Smooth muscle cell of the brain vasculature (primary cell): ENCODE measurements around the gene SNRPD3.

Experiments
- DNase-seq: peaks from one replicate; pipeline ENCODE4 v3.0.0-alpha.2; 2012; ENCODE audit warnings: low read depth, low spot score

Gene SNRPD3

DNA sequence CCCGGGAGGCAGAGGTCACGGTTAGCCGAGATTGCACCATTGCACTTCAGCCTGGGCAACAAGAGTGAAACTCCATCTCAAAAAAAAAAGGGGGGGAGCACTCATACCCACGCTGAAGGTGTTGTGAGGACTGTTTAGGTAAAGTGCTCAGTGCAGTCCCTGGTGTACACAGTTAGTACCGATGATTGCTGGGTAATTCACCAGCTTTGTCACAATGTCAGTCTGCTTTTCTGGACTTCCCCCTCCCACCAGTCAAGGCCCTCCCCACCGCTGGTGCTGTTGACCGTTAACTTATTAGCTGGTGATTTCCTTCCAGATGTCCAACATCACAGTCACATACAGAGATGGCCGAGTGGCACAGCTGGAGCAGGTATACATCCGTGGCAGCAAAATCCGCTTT lies 11.9 kb downstream of the SNRPD3 start:
- DNase-seq, result no peak

DNA sequence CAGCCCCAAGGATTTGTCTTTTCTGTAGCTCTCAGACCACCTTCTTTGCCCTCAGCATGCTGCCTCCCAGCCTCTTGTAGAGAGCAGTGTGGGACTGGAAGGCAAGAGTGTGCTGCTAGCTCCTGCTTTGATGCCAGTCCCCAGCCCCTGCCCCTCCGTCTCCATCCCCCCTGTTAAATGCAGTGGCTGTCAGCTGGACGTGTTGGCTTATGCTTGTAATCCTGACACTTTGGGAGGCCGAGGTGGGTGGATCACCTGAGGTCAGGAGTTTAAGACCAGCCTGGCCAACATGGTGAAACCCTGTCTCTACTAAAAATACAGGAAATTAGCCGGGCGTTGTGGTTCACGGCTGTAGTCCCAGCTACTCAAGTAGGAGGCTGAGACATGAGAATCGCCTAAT lies 15.5 kb downstream of the SNRPD3 start:
- no peak for DNase-seq

DNA sequence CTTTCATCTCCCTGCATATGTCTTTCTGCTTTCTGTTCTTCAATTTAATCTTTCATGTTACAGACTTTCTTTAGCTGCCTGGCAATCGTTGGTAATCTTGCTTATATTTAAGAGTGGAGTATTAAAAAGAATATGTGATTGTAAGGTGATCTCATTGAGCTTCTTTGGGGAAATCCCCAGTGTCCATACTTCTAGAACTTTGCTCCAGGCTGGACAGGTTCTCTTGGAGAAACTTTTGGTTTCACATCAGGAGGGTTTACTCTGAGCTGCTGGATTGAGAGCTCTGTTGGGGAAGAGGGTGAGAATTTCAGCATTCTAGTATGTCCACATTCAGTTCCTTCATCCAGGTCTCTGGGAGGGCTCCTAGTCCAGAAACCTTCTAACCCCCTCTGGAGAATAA lies 21.0 kb downstream of the SNRPD3 start:
- no peak for DNase-seq

DNA sequence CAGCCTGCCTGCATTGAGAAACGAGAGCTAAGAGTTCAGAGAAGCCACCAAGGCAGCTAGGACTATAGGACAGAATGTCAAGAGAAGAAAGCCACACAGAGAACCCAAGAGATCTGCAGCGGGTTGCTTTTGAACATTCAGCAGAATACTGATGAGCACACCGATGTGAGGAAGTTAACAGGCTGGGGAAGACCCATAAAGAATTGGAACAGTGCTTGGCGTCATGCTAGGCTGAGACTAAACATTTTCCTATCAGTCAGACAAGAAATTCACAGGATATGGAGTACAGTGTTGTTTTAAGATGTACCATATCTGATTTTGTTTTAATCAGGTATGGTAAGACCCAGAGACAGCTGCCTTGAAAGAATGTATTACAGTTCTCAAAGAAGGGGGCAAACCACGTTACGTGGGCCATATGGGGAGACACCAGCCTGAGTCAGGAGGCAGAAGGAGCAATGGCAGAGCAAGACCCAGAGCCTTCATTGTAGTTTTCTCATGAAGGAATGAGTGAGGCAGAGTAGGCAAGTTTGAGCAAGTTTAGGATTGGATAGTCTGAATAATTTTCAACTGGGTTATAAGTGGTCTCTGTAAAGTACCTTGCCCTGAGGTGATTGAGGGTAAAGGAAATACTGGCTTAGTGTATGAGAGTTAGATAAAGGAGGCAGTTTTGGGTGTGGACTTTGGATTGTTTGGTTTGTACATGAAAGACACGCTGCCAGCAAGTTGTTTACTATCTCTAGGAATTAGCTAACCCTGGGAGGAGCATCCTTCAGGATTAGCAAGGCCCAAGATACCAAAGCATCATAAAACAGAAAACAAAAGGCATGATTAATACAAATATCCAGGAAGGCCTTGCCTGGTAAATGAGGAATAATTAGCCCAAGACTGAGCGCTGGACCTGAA lies 22.8 kb downstream of the SNRPD3 start:
- no peak for DNase-seq

DNA sequence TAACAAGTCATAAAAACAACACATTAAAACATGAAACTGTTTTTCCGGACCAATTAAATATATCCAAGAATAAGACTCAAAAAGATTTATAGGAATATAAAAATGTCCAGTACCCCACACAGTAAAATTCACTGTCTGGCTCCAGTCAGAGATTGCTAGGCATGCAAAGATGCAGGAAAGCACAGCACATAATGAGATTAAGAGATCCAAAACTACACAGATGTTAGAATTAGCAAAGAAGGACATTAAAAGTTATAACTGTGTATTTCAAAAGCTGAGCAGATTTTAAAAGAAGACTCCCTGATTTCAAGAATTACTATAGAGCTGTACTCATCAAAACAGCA lies 23.4 kb downstream of the SNRPD3 start:
- no peak for DNase-seq

DNA sequence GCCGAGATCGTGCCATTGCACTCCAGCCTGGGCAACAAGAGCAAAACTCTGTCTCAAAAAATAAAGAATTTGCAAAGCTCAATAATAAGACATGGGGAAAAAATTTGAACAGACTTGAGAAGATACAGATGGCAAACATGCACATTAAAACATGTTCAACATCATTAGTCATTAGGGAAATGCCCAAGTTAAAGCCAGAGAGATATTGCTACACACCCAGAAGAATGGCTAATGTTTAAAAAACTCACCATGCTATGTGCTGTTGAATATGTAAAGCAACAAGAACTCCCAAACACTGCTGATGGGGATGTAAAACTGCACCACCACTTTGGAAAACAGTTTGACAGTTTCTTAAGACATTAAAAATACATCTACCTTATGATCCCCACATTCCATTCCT lies 24.5 kb downstream of the SNRPD3 start:
- DNase-seq, result no peak

DNA sequence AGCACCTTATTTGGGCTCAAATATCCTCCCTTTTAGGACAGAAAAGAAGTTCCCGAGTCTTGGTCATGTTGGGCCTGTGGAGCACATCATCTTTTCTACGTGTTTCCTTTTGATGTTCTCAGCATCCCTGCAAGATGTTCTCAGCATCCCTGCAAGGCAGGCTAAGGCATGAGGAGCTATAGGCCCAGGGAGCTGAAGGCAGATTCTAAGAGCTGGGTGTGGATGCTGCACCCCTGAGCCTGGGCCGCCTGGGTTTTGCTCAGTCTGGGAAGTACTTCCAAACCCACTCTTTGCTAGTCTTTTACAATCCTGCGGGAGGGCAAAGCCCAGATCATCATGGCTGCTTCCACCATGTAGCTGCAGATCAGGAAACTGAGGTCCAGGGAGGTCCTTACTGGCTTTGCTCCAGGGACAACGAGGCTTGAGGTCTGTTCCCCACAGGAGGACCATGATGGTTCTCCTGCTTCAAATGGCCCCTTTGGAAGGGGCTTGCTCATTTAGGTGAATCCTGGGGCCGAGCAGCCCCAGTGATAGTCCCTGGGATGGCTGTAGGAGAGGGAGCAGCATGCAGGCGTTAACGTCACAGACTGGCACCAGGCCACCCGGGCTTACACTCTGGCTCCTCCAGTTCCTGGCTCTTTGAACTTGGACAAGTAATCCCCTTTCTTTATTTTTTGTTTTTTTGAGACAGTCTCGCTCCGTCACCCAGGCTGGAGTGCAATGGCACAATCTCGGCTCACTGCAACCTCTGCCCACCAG lies 26.4 kb downstream of the SNRPD3 start:
- DNase-seq, result no peak

DNA sequence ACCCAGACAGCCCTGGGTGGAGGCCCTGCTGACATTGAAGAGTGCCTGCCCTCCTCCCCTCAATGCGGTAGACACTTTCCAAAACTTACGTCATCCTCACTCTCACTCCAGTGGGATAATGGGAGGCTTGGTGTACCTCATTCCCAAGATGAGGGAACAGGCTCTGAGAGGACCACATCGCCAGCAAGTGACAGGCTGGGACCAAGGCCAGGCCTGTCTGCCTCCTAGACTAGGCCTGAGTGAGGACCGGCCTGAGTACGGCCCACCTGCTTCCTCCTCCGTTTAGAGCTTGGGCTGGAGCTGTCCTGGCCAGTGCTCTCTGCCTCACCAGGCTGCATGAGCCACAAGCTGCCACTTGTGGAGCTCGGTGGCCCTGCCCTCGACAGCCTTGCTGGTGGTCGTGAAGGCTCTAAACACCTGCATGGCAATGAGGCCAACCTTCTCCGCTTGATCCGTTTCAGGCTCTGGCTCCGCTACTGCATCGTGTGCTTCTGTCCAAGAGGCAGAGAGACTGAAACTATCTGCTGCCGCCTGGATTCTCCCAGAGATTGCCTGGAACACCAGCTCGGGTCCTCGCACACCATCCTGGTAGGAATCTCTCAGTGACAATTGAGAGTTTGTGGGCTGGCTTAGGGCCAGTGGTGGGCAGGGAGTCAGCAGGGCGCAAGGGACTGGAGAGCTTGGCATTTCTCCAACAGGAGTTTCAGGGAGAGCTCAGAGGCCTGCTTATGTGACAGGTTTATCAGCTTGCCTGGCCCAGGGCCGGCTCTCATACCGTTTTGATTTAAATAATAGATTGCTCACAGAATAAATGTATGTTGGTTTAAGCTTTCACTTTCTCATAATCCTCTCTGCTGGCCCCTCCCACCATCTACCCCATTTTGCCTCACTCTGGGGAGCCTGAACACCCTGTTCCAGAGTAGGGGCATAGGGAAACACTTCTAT lies 27.7 kb downstream of the SNRPD3 start:
- no peak for DNase-seq

DNA sequence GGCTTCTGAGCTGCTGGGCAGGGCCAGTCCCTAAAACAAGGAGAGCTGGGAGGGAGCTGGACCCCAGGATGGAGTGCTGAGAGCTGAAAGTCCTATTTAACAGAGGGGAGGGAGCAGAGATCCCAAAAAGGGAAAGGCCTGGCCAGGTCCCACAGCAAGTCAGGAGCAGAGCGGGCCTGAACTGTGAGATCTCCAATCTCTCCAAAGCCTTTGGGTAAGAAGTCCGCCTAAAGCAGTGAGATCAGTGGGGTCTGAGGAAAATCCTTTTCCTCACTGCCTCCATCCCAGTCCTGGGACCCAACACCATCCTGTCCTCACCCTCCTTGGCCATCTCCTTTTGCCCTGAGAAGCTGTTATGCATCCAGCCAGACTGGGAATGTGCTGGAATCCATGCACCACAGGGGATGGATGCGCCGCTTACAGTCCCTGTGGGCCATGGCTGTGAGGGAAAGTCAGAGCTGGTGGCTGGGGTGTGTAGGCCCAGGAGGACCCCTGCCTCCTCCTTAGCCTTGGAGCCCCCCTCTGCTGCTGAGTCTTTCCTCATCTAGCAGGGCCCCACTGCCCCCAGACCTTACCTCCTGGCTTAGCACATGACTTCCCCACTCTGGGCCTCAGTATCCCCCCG lies 28.5 kb downstream of the SNRPD3 start:
- DNase-seq, result no peak

DNA sequence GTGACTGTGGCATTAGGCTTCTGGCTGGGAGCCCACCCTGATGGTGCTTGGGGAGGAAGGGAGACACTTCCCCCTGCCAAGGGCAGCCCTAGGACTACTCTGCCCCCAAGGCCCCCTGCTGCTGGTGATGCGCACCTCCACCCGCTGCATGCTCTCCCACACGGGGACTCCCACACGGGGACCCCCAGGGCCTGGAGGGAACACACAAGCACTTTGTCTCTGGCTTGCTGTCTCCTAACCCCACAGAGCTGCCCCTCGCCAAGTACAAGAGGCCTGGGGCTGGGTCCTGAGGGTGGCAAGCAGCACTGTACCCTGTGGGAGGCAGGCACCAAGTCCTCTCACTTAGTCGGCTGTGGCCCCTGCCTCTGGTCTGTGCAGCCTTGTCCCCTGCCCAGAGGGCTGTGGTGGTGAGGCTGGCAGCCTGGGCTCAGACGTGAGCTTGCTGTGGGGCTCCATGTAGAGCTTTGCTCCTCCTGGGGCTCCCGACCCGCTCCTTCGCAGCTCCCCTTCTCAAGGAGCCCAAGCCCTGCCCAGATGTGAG lies 29.1 kb downstream of the SNRPD3 start:
- DNase-seq, result no peak

DNA sequence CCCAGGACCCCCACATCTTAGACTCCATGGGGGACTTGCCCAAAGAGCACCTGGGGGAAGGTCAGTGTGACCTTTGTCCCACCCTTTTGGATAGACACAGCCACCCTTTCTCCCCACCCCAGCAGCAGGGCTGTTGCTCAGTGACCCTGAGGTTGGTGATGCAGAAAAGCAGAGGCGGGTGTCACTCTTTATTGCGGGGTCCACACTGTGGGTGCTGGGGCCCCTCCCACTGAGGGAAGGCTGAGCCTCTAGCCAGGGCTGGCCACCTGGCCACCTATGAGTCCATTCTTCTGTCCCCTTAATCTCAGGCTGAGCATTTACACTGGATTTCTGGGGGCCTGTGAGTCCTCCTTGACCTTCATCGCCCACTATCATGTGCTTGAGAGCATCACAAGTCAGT lies 29.7 kb downstream of the SNRPD3 start:
- no peak for DNase-seq

DNA sequence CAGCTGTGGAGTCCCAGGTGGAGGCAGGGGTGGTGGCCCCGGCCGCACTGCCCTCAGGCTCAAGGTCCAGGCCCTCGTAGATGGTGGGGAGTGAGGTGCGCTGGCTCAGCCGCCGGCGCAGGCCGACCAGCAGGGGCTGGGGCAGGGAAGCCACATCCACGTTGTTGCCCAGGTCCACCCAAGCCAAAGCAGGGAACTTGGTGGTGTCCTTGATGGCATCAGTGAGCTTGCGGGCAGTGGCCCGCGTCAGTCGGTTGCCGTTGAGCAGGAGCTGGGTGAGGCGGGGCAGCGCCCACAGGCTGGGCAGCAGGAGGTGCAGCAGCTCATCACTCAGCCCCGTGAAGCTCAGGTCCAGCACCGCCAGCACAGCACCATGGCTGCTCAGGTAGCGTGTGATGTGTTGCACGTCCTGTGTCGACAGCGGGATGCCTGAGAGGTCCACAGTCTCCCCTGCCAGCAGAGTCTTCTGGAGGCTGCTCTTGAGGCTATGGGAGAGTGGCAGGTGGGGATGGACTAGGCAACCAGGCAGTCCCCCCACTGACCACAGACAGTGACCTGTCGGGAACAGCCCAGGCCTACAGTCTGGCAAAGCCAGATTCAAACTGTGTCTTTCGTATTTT lies 30.2 kb downstream of the SNRPD3 start:
- DNase-seq, result no peak

DNA sequence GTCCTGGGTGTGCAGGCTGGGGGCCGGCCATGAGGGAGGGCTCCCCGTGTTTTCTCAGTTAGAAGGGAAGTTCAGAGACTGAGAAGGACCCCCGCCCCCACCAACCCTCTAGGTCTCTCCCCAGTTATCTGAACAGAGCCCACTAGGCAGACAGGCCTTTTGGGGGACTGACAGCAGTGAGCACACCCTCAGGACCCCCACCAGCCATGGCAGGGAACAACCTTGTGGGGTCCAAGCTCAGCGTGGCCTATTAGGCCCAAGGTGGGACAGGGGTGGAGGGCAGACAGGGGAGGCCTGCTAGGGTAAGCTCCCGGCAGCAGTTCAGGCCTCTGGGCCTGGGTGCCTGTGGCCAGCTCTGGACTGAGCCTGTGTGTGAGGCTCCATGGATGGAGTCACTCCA lies 31.5 kb downstream of the SNRPD3 start:
- DNase-seq, result no peak

DNA sequence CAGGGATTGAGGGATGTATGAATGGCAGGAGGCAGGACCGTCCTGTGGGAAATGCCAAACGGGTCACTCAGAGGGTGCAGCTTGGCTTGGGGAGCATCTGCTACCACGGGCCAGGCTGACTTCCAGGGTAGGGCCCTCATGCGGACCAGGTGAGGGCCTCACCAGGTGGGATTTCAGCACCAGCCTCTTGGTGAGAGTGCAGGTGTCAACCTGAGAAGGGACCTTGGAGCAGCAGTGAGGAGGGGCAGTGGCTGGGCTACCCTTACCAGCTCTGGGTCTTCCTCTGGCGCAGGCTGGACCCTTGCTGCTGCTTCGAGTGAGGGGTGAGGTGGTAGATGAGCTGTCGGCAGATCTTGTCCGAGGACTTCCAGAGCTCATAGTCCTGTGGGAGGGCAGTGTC lies 32.1 kb downstream of the SNRPD3 start:
- no peak for DNase-seq

DNA sequence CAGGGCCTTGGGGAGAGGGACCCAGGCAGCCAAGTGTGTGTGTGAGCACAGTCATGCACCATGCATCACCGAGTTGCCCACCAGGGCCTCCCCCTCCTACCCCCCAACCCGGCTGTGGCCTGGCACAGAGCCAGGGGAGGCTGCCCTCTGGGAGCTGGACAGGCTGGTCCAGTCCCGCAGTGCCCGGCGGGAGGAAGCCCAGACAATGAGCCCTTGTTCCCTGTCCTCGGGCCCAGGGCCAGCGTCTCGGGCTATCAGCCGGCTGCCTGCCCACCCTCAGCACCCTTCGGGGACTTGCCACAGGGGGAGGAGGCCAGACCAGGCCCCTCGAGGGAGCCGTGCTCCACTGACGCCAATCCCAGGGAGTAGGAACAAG lies 32.6 kb downstream of the SNRPD3 start:
- DNase-seq, result no peak

DNA sequence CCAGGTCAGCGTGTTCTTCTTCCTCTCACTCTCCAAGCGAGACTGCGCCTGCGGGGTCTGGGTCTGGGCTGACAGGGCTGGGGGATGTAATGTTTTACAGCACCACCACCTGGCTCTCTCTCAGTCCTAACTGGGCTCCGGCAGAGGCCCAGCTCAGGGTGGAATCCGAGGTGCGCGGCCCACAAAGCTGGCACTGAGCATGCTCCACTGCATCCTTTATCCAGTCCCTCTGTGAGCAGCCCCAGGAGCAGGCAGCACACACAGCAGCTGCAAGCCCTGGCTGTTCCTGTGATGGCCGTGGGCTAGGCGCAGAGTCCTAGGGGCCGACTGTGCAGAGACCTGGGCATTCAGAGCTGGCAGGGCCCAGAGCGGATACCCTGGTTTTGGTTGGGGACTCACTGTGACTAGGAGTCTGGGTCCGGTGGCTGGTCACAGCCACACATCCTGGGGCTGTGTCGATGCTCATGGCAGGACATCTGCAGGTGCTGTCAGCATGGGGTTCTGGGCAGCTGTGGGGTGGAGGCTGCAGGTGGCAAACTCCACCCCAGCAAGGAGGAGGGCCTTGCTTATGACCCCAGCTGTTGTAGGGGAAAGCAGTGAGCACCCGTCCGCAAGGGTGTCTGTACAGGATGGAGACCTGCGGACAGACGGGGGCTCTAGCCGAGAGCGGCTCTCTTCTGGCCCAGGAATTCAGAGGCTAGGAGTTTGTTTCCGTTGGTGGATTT lies 33.1 kb downstream of the SNRPD3 start:
- no peak for DNase-seq

DNA sequence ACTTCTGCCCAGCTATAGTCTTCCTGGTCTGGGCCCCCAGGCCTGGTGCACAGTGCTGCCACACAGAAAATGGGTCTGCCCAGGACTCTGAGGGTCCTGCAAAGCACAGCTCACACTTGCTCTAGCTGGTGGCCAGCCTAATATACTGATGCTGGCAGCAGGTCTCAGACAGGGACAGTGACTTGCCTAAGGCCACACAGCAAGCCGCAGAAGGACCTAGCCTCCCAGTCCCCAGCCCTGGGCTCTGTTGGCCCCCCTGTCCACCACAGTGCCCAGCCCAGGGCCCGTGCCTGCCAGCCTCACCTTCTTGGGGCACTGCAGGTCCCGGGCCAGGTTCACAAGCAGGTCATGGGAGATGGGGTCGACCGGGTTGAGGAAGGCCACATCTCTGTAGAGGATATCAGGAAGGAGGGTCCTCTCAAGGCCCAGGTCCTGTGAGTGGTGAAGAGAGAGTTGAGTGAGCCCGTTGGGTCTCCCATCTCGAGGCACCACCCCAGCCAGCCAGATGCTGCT lies 33.8 kb downstream of the SNRPD3 start:
- no peak for DNase-seq

DNA sequence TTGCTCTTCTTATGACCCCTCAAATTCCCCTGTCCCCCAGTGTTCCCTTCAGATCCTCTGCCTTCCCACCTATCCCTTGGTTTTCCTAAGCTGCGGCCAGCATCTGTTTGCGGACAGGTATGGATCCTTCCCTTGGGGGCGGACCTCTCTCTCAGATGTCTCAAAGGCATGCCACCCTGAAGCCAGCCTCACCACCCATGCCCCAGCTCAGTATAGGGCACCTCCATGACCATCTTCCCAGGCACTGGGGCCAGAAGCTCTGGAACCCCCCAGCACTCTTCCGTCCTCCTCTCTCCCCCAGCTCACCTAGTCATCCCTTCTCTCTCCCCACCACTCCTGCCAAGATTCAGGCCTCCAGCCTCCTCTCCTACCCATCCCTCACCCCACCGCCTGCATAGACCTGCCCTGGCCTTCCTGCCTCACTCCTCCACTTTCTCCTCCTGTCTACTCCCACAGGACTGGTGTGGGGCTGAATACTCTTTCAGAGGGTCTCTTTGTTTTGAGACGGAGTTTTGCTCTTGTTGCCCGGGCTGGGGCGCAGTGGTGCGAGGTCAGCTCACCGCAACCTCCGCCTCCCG lies 34.9 kb downstream of the SNRPD3 start:
- no peak for DNase-seq

DNA sequence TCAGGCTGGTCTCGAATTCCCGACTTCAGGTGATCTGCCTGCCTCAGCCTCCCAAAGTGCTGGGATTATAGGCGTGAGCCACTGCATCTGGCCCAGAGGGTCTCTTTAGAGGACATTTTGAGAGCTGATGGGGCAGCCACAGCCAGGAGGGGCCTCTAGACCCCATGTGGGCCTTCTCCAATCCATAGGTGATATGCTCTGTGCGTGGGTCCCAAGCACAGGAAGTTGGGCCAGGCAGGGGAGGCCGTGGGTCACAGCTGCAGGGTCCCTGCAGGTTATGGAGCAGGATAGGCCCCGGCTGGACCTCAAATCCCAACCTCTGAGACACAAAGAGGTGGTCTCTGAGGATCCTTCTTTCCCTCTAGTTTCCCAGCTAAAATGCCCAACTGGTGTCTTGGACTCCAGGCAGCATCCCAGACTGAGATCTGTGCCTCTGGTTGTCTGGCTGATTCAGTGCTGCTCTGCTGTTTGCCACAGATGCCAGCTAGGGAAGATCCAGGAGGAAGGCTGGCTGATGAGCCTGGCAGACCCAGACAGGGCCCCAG lies 35.6 kb downstream of the SNRPD3 start:
- no peak for DNase-seq
